Thymus (tissue), 11 donors: ENCODE results near the gene SLC25A21. TPM values are rescaled to one million over a fixed set of nuclear protein-coding genes. Genes with fewer than 3 reads are reported as not detected.

Source experiments
- DNase-seq, 9 donors: peaks; one replicate each; pipeline ENCODE4 v3.0.0-alpha.2; 2013; ENCODE audit warnings: low spot score in 9 of 9, low read depth in 6 of 9, missing footprints in 1 of 9
- H3K27ac ChIP-seq, 2 donors: one replicate each; pipeline ENCODE4 v1.5.1; 2013; ENCODE audit warnings: control low read depth in 1 of 2, low read depth in 1 of 2, low read length in 1 of 2, mild to moderate bottlenecking in 1 of 2, moderate library complexity in 1 of 2
- H3K27me3 ChIP-seq, 2 donors: one replicate each; pipeline ENCODE4 v1.5.1; 2013; ENCODE audit warnings: low read length in 1 of 2; ENCODE audit not compliant: control insufficient read depth in 2 of 2, insufficient read depth in 1 of 2
- H3K36me3 ChIP-seq, 2 donors: one replicate each; pipeline ENCODE4 v1.5.1; 2013; ENCODE audit warnings: low read length in 1 of 2, mild to moderate bottlenecking in 1 of 2, moderate library complexity in 1 of 2; ENCODE audit not compliant: control insufficient read depth in 2 of 2, insufficient read depth in 2 of 2
- H3K4me1 ChIP-seq, 2 donors: one replicate each; pipeline ENCODE4 v1.5.1; 2013; ENCODE audit warnings: low read length in 2 of 2; ENCODE audit not compliant: control insufficient read depth in 2 of 2, insufficient read depth in 2 of 2
- H3K4me3 ChIP-seq, 2 donors: one replicate each; pipeline ENCODE4 v1.5.1; 2013; ENCODE audit warnings: low read length in 2 of 2, control low read depth in 1 of 2, mild to moderate bottlenecking in 1 of 2
- H3K9me3 ChIP-seq, 2 donors: one replicate each; pipeline ENCODE4 v1.5.1; 2013; ENCODE audit warnings: low read length in 1 of 2, mild to moderate bottlenecking in 1 of 2; ENCODE audit not compliant: control insufficient read depth in 2 of 2, insufficient read depth in 1 of 2
- WGBS: extraction: QIAGEN DNeasy Blood & Tissue Kit; methylation state at CpG from one replicate; pipeline ENCODE4 v1.1.7; 2013; 5-methylcytosine and 5-hydroxymethylcytosine counted together
- polyA plus RNA-seq: library from polyadenylated mRNA; stranded (reverse); fragments of 200-250 nt; gene quantifications from one replicate; pipeline ENCODE4 v1.2.3, GENCODE V29; 2013
- total RNA-seq: library from RNA; stranded (reverse); fragments of 120-200 nt; gene quantifications from one replicate; pipeline ENCODE4 v1.2.4, GENCODE V29; 2013
- donor health status: healthy.

The SLC25A21 gene
- total and polyA plus RNA-seq, 2 donors = 0.46 to 0.90 TPM

GRCh38 chr14:36847366-36847765 lies 325.0 kb downstream of the SLC25A21 start:
- Histone ChIP-seq H3K9me3 (no peaks in the 10 kb centered on the region), H3K27ac (no peak overlapping the region), H3K4me1 (no peaks in the 10 kb centered on the region), H3K27me3 (no peaks in the 10 kb centered on the region), H3K4me3 (no peak overlapping the region), H3K36me3 (no peaks in the 10 kb centered on the region)
- WGBS = 74% methylated on average over 3 of the region's 3 CpGs
- no peak for DNase-seq

GRCh38 chr14:36845356-36846012 lies 326.9 kb downstream of the SLC25A21 start:
- Histone ChIP-seq H3K36me3 (no peaks in the 10 kb centered on the region), H3K27me3 (no peaks in the 10 kb centered on the region), H3K27ac (no peak overlapping the region), H3K4me1 (no peaks in the 10 kb centered on the region), H3K4me3 (no peak overlapping the region), H3K9me3 (no peaks in the 10 kb centered on the region)
- 94% methylated on average over 5 of the region's 5 CpGs for WGBS
- no peak for DNase-seq

GRCh38 chr14:36844443-36845195 lies 327.8 kb downstream of the SLC25A21 start:
- Histone ChIP-seq H3K4me1 (no peaks in the 10 kb centered on the region), H3K36me3 (no peaks in the 10 kb centered on the region), H3K27ac (no peak overlapping the region), H3K4me3 (no peak overlapping the region), H3K9me3 (no peaks in the 10 kb centered on the region), H3K27me3 (no peaks in the 10 kb centered on the region)
- DNase-seq = no peak
- 92% methylated on average over 6 of the region's 6 CpGs for WGBS

- Histone ChIP-seq H3K36me3 (no peaks in the 10 kb centered on the region), H3K9me3 (no peaks in the 10 kb centered on the region), H3K27ac (no peak overlapping the region), H3K27me3 (no peaks in the 10 kb centered on the region), H3K4me3 (no peak overlapping the region), H3K4me1 (no peaks in the 10 kb centered on the region)
- 89% methylated on average over 1 of the region's 1 CpG for WGBS
- DNase-seq = no peak
Measured at GRCh38 chr14:36843410-36843809, 329.0 kb downstream of the SLC25A21 start.

- Histone ChIP-seq H3K4me1 (no peaks in the 10 kb centered on the region), H3K4me3 (no peak overlapping the region), H3K9me3 (no peaks in the 10 kb centered on the region), H3K36me3 (no peaks in the 10 kb centered on the region), H3K27ac (no peak overlapping the region), H3K27me3 (no peaks in the 10 kb centered on the region)
- DNase-seq = no peak
- WGBS = 43% methylated on average over 2 of the region's 2 CpGs
Measured at GRCh38 chr14:36835128-36835527, 337.3 kb downstream of the SLC25A21 start.

DNA sequence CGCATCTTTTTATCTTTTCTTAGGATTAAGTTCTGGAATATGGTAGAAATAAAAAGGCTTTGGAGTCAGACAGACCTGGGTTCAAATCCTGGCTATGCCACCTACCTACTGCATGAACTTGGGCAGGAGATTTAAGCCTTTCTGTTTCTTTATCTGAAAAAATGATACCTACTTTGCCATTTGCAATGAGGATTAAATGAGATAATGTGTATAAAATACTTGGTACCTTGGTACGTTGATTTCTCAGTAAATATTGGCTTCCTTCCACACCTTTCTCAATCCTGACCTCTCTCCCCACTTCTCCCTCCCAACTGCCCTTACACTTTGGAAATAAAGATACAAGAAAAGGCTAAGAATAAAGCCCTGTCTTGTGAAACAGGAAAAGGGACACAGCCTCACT lies 338.1 kb downstream of the SLC25A21 start:
- Histone ChIP-seq H3K9me3 (no peaks in the 10 kb centered on the region), H3K4me3 (no peak overlapping the region), H3K27me3 (no peaks in the 10 kb centered on the region), H3K36me3 (no peaks in the 10 kb centered on the region), H3K4me1 (no peaks in the 10 kb centered on the region), H3K27ac (no peak overlapping the region)
- 85% methylated on average over 2 of the region's 2 CpGs for WGBS
- no peak for DNase-seq

- Histone ChIP-seq H3K27ac (no peak overlapping the region), H3K4me3 (no peak overlapping the region), H3K9me3 (no peaks in the 10 kb centered on the region), H3K27me3 (no peaks in the 10 kb centered on the region), H3K36me3 (no peaks in the 10 kb centered on the region), H3K4me1 (no peaks in the 10 kb centered on the region)
- DNase-seq = no peak
- WGBS = 87% methylated on average over 3 of the region's 3 CpGs
Measured at GRCh38 chr14:36829547-36829946, 342.9 kb downstream of the SLC25A21 start.

- no peak for DNase-seq
- H3K27me3 ChIP-seq = no peaks in the 10 kb centered on the region
- 0% methylated on average over 2 of the region's 2 CpGs for WGBS
- H3K4me1 ChIP-seq = no peaks in the 10 kb centered on the region
- H3K4me3 ChIP-seq = no peak overlapping the region
- H3K27ac ChIP-seq = no peak overlapping the region
- H3K9me3 ChIP-seq = no peaks in the 10 kb centered on the region
- H3K36me3 ChIP-seq = no peaks in the 10 kb centered on the region
Measured at GRCh38 chr14:36827861-36828260, 344.5 kb downstream of the SLC25A21 start.

DNA sequence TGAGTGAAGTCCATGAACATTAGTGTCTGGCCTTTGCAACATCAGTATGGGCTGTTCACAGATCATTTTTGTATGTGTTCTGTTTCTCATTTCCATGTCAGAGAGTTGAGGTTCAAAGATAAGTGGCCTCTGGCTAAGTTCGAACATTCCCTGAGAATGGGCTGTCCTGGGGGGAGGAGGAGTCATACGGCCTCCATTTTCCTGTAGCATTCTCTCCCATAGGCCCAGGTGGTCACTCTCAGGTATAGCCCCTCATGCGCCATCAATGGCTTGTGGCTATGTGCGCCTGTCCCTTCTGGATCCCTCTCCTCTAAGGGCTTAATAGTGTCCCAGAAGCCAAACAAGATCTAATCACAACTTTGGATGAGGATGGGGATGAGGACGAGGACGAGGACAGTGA lies 345.8 kb downstream of the SLC25A21 start:
- H3K36me3 ChIP-seq = no peaks in the 10 kb centered on the region
- DNase-seq = no peak
- WGBS = 91% methylated on average over 6 of the region's 6 CpGs

More for the DNA sequence above, 345.8 kb downstream of the SLC25A21 start:
- Histone ChIP-seq H3K27ac (no peak overlapping the region), H3K4me1 (no peaks in the 10 kb centered on the region), H3K27me3 (no peaks in the 10 kb centered on the region), H3K9me3 (no peaks in the 10 kb centered on the region), H3K4me3 (no peak overlapping the region)
